C4-2B (cell line): ENCODE measurements around the gene GALNT13.

Experiments
- H3K27ac ChIP-seq: fragments of 450-650 bp; 2 replicates; pipeline ENCODE4 v1.5.1; 2017
- ZFX ChIP-seq: fragments of 450-650 bp; IDR thresholded peaks from 2 replicates; pipeline ENCODE4 v1.6.1; 2017
- TF ChIP-seq, protein P1 (sequence below): fragments of 450-650 bp; conservative IDR thresholded peaks from 2 replicates; pipeline ENCODE4 v1.5.1; 2017; ENCODE audit warnings: mild to moderate bottlenecking

GALNT13 gene

DNA sequence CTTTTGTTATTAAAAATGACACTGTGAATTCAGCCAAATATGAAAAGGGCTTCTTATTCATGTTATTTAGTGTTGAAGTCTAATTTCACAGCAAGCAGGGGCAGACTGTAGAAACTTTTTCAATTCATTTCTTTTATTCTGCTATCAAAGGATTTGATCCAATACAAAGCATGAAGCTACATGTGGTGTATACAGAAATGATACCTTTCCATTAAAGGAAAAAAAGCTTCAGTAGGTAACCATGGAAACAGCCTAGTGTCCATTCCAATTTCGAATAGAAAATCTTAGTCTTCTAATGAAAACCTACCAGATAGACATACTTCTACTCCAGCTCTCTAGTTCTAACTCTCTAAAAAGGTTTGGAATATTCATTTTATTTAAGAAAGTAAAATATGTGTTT lies 550.5 kb downstream of the GALNT13 start:
- TF ChIP-seq ZFX = no peak
- TF ChIP-seq, protein P1, sequence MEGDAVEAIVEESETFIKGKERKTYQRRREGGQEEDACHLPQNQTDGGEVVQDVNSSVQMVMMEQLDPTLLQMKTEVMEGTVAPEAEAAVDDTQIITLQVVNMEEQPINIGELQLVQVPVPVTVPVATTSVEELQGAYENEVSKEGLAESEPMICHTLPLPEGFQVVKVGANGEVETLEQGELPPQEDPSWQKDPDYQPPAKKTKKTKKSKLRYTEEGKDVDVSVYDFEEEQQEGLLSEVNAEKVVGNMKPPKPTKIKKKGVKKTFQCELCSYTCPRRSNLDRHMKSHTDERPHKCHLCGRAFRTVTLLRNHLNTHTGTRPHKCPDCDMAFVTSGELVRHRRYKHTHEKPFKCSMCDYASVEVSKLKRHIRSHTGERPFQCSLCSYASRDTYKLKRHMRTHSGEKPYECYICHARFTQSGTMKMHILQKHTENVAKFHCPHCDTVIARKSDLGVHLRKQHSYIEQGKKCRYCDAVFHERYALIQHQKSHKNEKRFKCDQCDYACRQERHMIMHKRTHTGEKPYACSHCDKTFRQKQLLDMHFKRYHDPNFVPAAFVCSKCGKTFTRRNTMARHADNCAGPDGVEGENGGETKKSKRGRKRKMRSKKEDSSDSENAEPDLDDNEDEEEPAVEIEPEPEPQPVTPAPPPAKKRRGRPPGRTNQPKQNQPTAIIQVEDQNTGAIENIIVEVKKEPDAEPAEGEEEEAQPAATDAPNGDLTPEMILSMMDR = no peak
- no peak overlapping the region for H3K27ac ChIP-seq

DNA sequence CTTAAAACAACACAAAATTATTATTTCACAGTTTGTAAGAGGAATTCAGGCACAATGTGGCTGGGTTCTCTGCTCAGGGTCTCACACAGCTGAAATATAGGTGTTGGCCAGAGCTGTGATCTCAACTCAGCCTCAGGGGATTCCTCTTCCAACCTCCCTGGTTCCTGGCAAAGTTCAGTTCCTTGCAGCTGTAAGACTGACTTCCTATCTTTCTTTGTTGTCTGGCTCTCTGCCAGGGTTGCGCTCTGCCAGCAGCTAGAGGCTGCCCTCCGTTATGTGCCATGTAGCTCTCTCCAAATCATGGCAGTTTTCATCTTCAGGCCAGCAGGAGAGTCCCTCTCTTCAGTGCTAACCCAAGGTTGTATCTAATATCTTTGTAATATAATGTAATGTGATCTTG lies 554.3 kb downstream of the GALNT13 start:
- no peak overlapping the region for H3K27ac ChIP-seq
- no peak for TF ChIP-seq ZFX
- TF ChIP-seq, protein P1 = no peak

DNA sequence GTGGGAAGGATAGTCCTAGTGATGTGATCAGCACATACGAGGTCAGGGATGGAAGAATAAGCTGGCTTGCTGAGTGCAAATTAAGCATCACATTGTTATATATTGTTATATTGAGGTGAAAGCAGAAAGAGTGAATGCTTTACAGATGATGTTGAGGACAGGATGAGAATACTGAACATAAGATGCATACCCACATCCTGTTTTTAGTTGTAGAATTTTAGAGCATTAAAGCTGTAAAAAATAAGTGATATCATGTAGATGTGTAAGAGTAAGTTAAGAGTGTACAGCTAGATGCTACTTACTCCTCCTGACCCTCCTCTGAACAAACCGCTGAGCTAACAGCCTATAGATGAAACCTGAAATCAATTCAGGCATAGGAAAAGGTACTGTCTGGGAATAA lies 555.7 kb downstream of the GALNT13 start:
- no peak overlapping the region for H3K27ac ChIP-seq
- no peak for TF ChIP-seq ZFX
- TF ChIP-seq, protein P1 = no peak

DNA sequence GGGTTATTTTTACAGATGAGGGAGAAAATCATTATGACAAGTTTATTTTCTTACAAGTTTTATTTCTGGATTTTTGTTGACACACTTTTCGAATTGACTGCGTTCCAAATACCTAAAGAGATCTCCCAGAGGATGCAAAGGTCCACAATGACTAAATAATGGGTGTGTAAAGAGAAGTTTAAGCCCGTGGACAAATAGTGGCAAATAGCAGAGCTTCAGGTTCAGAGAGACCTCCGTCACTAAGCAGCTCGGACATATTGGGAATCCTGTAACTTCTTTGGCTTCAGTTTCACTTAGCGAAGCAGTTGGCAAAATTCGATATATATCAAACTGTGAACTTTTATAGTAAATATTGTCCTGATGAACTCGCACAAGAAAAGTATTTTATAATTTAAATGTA lies 556.3 kb downstream of the GALNT13 start:
- no peak overlapping the region for H3K27ac ChIP-seq
- TF ChIP-seq, protein P1 = no peak
- TF ChIP-seq ZFX = no peak

DNA sequence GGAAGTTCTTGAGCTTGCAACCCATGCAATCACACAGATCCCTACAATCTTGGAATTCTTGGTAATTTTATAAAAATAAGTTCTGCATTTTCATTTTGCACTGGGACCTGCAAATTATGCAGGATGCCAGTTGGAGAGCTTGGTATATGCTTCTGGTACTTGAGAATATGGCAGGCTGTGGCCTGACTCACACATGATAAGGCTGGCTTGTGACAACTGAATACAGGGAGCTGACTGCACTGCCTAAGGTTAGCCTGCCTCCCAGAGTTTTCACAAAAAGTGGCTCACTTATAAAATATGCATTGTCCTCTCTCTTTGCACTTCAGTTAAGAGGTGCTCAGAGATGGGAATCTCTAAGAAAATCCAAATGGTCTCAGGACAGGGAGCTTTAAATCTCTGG lies 561.3 kb downstream of the GALNT13 start:
- no peak overlapping the region for H3K27ac ChIP-seq
- TF ChIP-seq, protein P1 = no peak
- TF ChIP-seq ZFX = no peak

DNA sequence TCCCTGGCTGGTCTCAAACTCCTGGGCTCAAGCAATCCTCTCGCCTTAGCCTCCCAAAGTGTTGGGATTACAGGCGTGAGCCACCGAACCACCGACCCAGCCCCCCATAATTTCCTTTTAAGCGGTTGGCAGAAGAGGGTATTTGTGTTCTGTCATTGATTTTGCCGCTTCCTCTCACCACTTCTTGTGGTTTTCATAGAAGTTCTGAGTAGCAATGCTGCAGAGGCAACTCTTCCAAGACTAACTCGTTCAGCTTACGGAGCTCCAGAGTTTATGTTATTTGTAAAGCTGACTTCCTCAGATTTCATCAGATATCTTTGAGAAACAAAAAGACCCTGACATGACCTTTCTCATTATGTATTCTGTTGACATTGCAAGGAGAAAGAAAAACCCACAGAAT lies 565.4 kb downstream of the GALNT13 start:
- no peak for TF ChIP-seq ZFX
- TF ChIP-seq, protein P1 = no peak
- no peak overlapping the region for H3K27ac ChIP-seq

DNA sequence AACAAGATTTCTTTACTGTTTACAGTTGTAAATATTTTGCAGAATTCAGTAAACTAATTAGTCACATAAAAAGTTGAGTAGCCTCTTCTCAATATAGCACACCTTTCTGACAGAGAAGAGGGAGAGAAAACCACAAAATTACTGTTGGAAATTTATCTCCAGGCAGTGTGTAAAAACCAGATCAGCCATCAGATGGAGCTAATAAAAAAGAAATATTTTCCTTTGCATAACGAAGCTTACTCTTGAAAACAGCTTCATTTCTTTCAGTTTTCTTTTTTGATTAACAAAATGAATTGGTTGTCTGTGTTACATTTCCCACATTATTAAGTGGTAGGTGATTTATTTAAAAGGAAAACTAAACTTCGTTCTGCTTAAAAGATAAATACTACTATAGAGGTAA lies 567.4 kb downstream of the GALNT13 start:
- TF ChIP-seq, protein P1 = peak; percentile 40
- no peak for TF ChIP-seq ZFX
- no peak overlapping the region for H3K27ac ChIP-seq
